Right lobe of liver (tissue), 6 donors: ENCODE data around the gene ATP8B3. TPM values are rescaled to one million over a fixed set of nuclear protein-coding genes. Genes with fewer than 3 reads are reported as not detected.

Experiments used
- ATAC-seq, 4 donors: fragments of 200-7000 bp; cut with Tn5 transposase; one replicate each; pipeline ENCODE4 v1.9.1; 2020; ENCODE audit warnings: mild to moderate bottlenecking in 4 of 4, moderate library complexity in 4 of 4
- DNase-seq, 3 donors: peaks; one replicate each; pipeline ENCODE4 v3.0.0-alpha.2; 2020
- H3K27ac ChIP-seq, 3 donors: fragments of 200-600 bp; one replicate each; pipeline ENCODE4 v1.8.0; 2022
- H3K27me3 ChIP-seq, 2 donors: fragments of 200-600 bp; one replicate each; pipeline ENCODE4 v1.8.0; 2022
- H3K36me3 ChIP-seq, 4 donors: fragments of 200-600 bp; sonication (generic) in 1 of 4; one replicate each; pipeline versions ENCODE4 v1.5.1 to v1.8.0; 2017 to 2022; ENCODE audit warnings: control low read depth in 1 of 4
- H3K4me1 ChIP-seq, 4 donors: fragments of 200-600 bp; sonication (generic) in 1 of 4; one replicate each; pipeline versions ENCODE4 v1.5.1 to v1.8.0; 2017 to 2022; ENCODE audit warnings: control low read depth in 1 of 4
- H3K4me3 ChIP-seq, 3 donors: fragments of 200-600 bp; one replicate each; pipeline ENCODE4 v1.8.0; 2022
- H3K9me3 ChIP-seq, 4 donors: fragments of 200-600 bp; sonication (generic) in 1 of 4; one replicate each; pipeline versions ENCODE4 v1.5.1 to v1.8.0; 2017 to 2022; ENCODE audit warnings: control low read depth in 1 of 4
- POLR2A ChIP-seq: fragments of 450-650 bp; IDR thresholded peaks from one replicate; pipeline ENCODE4 v1.6.1; 2017; ENCODE audit warnings: antibody characterized with exemption, mild to moderate bottlenecking
- WGBS: methylation state at CpG from one replicate; pipeline ENCODE4 v1.1.6; 2018; ENCODE audit warnings: low coverage, low lambda C conversion rate; ENCODE audit not compliant: insufficient coverage; ENCODE audit errors: missing lambda C conversion rate; 5-methylcytosine and 5-hydroxymethylcytosine counted together
- intact Hi-C, 2 donors: fragments of 100-400 bp; cut with DNase I; formaldehyde crosslinking; loops; one replicate each; pipeline versions ENCODE4 v1.11.2 to v1.14.1; 2022
- total RNA-seq, 6 experiments: library from RNA; depleted of rRNA in 2 of 6; stranded (reverse); fragments of >200 nt in 2 of 6; fragmentation: NEBNext Ultra II Directional in 3 of 6; extraction: Animal tissue kit (Norgen Biotek cat#: 25700) in 3 of 6; gene quantifications; one replicate each; pipeline versions ENCODE4 v1.1.0 to v1.2.4, GENCODE V29; 2016 to 2023
- TF ChIP-seq, protein P1 (sequence below), 4 donors: fragments of 200-600 bp in 3 of 4; fragments of 450-650 bp in 1 of 4; IDR thresholded peaks; one replicate each; pipeline versions ENCODE4 v1.5.1 to v1.8.0; 2016 to 2022; ENCODE audit warnings: antibody characterized with exemption in 4 of 4, mild to moderate bottlenecking in 2 of 4
- donor health status: DM: no; HTN: yes; CAD: no.
- donor health status: DM: no; HTN: no; CAD: no.
- donor health status: DM: no; HTN: no; CAD: no.
- donor health status: DM: no; HTN: yes; CAD: no.
- donor health status: DM: no; HTN: yes; CAD: no.

ATP8B3 gene
- total RNA-seq, 6 experiments from 2014 or later = 0.86 to 5.7 (median 3.1) TPM

GRCh38 chr19:1848399-1849131 lies 36.5 kb upstream of the ATP8B3 start, which contains the start of gene REXO1:
TSS of gene REXO1 (minus strand) at chr19:1848483. CDS start at chr19:1848358, 125 bp downstream.
- intact Hi-C loops = no loop called here
- no peaks in the 10 kb centered on the region for H3K27me3 ChIP-seq

GRCh38 chr19:1847684-1848398 lies 35.8 kb upstream of the ATP8B3 start:
- Histone ChIP-seq H3K27me3 (no peaks in the 10 kb centered on the region), H3K9me3 (no peaks in the 10 kb centered on the region), H3K4me3 (peak overlapping the region; percentile 98 to 100 (median 100)), H3K4me1 (peaks cover 0 to 26% (median 11%) of the 10 kb centered on the region in 4 donors), H3K27ac (peak overlapping the region; percentile 100), H3K36me3 (no peaks in the 10 kb centered on the region)
- DNase-seq (peak in 2 of 3 donors; percentile 60 to 67), ATAC-seq (peak in 3 of 4 donors; percentile 2 to 9 (median 4))
- no peak for TF ChIP-seq POLR2A
- TF ChIP-seq, protein P1, sequence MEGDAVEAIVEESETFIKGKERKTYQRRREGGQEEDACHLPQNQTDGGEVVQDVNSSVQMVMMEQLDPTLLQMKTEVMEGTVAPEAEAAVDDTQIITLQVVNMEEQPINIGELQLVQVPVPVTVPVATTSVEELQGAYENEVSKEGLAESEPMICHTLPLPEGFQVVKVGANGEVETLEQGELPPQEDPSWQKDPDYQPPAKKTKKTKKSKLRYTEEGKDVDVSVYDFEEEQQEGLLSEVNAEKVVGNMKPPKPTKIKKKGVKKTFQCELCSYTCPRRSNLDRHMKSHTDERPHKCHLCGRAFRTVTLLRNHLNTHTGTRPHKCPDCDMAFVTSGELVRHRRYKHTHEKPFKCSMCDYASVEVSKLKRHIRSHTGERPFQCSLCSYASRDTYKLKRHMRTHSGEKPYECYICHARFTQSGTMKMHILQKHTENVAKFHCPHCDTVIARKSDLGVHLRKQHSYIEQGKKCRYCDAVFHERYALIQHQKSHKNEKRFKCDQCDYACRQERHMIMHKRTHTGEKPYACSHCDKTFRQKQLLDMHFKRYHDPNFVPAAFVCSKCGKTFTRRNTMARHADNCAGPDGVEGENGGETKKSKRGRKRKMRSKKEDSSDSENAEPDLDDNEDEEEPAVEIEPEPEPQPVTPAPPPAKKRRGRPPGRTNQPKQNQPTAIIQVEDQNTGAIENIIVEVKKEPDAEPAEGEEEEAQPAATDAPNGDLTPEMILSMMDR (IDR thresholded peaks at IDR 0.05) = no peak
- intact Hi-C loops = no loop called here
- WGBS = 0% methylated on average over 15 of the region's 72 CpGs

More at GRCh38 chr19:1848399-1849131, 36.5 kb upstream of the ATP8B3 start, which contains the start of gene REXO1:
- Histone ChIP-seq H3K9me3 (no peaks in the 10 kb centered on the region), H3K4me3 (peak within 1 kb of the TSS; percentile 98 to 100 (median 100)), H3K36me3 (no peaks in the 10 kb centered on the region), H3K27ac (peak within 1 kb of the TSS; percentile 100), H3K4me1 (peaks cover 0 to 33% (median 14%) of the 10 kb centered on the region in 4 donors)
- peak; percentile 74 for TF ChIP-seq POLR2A
- TF ChIP-seq, protein P1 (IDR thresholded peaks at IDR 0.05) = peak; percentile 93 to 97 (median 95)
- peak; percentile 94 to 95 (median 94) for DNase-seq
- WGBS = 2% methylated on average over 31 of the region's 60 CpGs
- peak; percentile 80 to 91 (median 82) for ATAC-seq

GRCh38 chr19:1847348-1847683 lies 35.2 kb upstream of the ATP8B3 start:
- peak overlapping the region; percentile 98 to 100 (median 100) for H3K4me3 ChIP-seq
- no peak for ATAC-seq

GRCh38 chr19:1846517-1847204 lies 34.6 kb upstream of the ATP8B3 start:
- TF ChIP-seq POLR2A = no peak
- TF ChIP-seq, protein P1 (IDR thresholded peaks at IDR 0.05) = no peak
- WGBS = 52% methylated on average over 13 of the region's 29 CpGs
- intact Hi-C loops = no loop called here
- Histone ChIP-seq H3K27me3 (no peaks in the 10 kb centered on the region), H3K4me1 (peaks cover 0 to 28% (median 15%) of the 10 kb centered on the region in 4 donors), H3K36me3 (no peaks in the 10 kb centered on the region), H3K9me3 (no peaks in the 10 kb centered on the region), H3K27ac (no peak overlapping the region), H3K4me3 (peak overlapping the region; percentile 98 to 100 (median 100))
- DNase-seq (peak in 2 of 3 donors; percentile 22 to 56), ATAC-seq (no peak)

More at GRCh38 chr19:1847348-1847683, 35.2 kb upstream of the ATP8B3 start:
- TF ChIP-seq POLR2A = no peak
- TF ChIP-seq, protein P1 (IDR thresholded peaks at IDR 0.05) = no peak
- no peak for DNase-seq
- Histone ChIP-seq H3K4me1 (peaks cover 0 to 25% (median 14%) of the 10 kb centered on the region in 4 donors), H3K27ac (peak overlapping the region in 2 of 3 donors; percentile 100), H3K36me3 (no peaks in the 10 kb centered on the region), H3K27me3 (no peaks in the 10 kb centered on the region), H3K9me3 (no peaks in the 10 kb centered on the region)
- 2% methylated on average over 12 of the region's 12 CpGs for WGBS
- intact Hi-C loops = no loop called here
